Neutrophil (primary cell): Measurements from ENCODE around the gene ACOT4.

ENCODE experiments used
- H3K27ac ChIP-seq: fragments of 200-600 bp; sonication (generic); 2 replicates; pipeline ENCODE4 v1.5.1; 2016; ENCODE audit warnings: mild to moderate bottlenecking, moderate library complexity
- H3K27me3 ChIP-seq: fragments of 200-600 bp; sonication (generic); 2 replicates; pipeline ENCODE4 v1.6.0; 2016; ENCODE audit warnings: mild to moderate bottlenecking
- H3K36me3 ChIP-seq: fragments of 200-600 bp; sonication (generic); 2 replicates; pipeline ENCODE4 v1.5.1; 2017
- H3K4me1 ChIP-seq, 2 experiments: fragments of 200-600 bp in 1 of 2; sonication (generic) in 1 of 2; 1 replicate in 1 of 2; 2 replicates in 1 of 2; pipeline versions ENCODE4 v1.5.1 to v1.6.1; 2013 to 2016; ENCODE audit warnings: low read depth in 1 of 2, low read length in 1 of 2, mild to moderate bottlenecking in 1 of 2, moderate library complexity in 1 of 2; ENCODE audit not compliant: control insufficient read depth in 1 of 2, insufficient read depth in 1 of 2
- H3K4me3 ChIP-seq, 2 experiments: fragments of 200-600 bp in 1 of 2; sonication (generic) in 1 of 2; 1 replicate in 1 of 2; 2 replicates in 1 of 2; pipeline ENCODE4 v1.5.1; 2013 to 2016; ENCODE audit warnings: low read depth in 1 of 2, low read length in 1 of 2, mild to moderate bottlenecking in 1 of 2, moderate library complexity in 1 of 2
- H3K9me3 ChIP-seq: fragments of 200-600 bp; sonication (generic); 2 replicates; pipeline ENCODE4 v1.5.1; 2016
- TF ChIP-seq, protein P1 (sequence below): fragments of 200-600 bp; sonication (generic); IDR thresholded peaks from 2 replicates; pipeline ENCODE4 v1.5.1; 2016; ENCODE audit warnings: antibody characterized with exemption

The ACOT4 gene

DNA sequence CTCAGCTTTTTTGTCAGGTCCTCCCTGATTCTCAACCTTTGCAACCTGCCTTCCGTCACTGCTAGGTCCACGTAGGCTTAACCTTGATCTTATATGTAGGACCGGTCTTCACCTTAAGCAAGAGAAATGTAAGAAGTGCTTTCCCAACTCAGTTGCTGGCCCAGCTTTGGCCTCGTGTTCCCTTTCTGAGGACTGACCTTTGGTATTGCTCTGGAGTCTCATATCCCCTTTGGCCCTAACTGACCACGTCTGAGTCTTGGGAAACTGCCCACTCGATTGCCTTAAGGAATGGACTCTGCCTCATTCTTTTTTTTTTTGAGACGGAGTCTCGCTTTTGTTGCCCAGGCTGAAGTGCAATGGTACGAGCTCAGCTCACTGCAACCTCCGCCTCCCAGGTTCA, 28.6 kb downstream of the ACOT4 start:
- Histone ChIP-seq H3K4me1 (no peaks in the 10 kb centered on the region), H3K9me3 (no peaks in the 10 kb centered on the region), H3K27ac (no peak overlapping the region), H3K4me3 (no peak overlapping the region), H3K27me3 (no peaks in the 10 kb centered on the region), H3K36me3 (no peaks in the 10 kb centered on the region)
- TF ChIP-seq, protein P1, sequence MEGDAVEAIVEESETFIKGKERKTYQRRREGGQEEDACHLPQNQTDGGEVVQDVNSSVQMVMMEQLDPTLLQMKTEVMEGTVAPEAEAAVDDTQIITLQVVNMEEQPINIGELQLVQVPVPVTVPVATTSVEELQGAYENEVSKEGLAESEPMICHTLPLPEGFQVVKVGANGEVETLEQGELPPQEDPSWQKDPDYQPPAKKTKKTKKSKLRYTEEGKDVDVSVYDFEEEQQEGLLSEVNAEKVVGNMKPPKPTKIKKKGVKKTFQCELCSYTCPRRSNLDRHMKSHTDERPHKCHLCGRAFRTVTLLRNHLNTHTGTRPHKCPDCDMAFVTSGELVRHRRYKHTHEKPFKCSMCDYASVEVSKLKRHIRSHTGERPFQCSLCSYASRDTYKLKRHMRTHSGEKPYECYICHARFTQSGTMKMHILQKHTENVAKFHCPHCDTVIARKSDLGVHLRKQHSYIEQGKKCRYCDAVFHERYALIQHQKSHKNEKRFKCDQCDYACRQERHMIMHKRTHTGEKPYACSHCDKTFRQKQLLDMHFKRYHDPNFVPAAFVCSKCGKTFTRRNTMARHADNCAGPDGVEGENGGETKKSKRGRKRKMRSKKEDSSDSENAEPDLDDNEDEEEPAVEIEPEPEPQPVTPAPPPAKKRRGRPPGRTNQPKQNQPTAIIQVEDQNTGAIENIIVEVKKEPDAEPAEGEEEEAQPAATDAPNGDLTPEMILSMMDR, result no peak

DNA sequence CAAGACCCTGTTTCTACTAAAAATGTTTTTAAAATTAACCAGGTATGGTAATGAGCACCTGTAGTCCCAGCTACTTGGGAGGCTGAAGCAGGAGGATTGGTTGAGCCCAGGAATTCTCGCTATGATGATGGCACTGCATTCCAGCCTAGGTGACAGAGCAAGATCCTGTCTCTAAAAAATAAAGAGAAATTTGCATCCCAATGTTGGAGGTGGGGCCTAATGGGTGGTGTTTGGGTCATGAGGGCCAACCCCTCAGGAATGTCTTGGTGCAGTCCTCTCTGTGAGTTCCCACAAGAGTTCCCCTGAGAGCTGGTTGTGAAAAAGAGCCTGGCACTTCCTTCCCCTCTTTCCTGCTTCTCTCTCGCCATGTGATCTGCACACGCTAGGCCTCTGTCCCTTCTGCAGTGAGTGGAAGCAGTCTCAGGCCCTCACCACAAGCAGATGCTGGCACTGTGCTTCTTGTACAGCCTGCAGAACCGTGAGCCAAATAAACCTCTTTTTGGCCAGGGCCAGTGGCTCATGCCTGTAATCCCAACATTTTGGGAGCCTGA, 31.9 kb downstream of the ACOT4 start:
- H3K4me3 ChIP-seq, result no peak overlapping the region
- H3K27me3 ChIP-seq, result no peaks in the 10 kb centered on the region
- no peaks in the 10 kb centered on the region for H3K9me3 ChIP-seq
- no peaks in the 10 kb centered on the region for H3K36me3 ChIP-seq
- no peak overlapping the region for H3K27ac ChIP-seq
- TF ChIP-seq, protein P1, result no peak
- no peaks in the 10 kb centered on the region for H3K4me1 ChIP-seq

DNA sequence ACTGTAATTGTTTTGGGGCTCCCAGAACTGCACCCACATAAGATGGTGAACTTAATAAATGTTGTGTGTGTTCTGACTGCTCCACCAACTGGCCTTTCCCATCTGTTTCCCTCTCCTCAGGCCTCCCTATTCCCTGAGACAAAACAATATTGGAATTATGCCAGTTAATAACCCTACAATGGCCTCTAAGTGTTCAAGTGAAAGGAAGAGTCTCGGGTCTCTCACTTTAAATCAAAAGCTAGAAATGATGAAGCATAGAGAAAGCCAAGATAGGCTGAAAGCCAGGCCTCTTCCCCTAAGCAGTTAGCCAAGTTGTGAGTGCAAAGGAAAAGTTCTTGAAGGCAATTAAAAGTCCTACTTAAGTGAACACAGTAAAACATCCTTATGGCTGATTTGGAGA, 34.0 kb downstream of the ACOT4 start:
- no peaks in the 10 kb centered on the region for H3K9me3 ChIP-seq
- H3K27me3 ChIP-seq, result no peaks in the 10 kb centered on the region
- no peak overlapping the region for H3K27ac ChIP-seq
- TF ChIP-seq, protein P1, result no peak
- no peaks in the 10 kb centered on the region for H3K4me1 ChIP-seq
- no peaks in the 10 kb centered on the region for H3K36me3 ChIP-seq
- H3K4me3 ChIP-seq, result no peak overlapping the region

DNA sequence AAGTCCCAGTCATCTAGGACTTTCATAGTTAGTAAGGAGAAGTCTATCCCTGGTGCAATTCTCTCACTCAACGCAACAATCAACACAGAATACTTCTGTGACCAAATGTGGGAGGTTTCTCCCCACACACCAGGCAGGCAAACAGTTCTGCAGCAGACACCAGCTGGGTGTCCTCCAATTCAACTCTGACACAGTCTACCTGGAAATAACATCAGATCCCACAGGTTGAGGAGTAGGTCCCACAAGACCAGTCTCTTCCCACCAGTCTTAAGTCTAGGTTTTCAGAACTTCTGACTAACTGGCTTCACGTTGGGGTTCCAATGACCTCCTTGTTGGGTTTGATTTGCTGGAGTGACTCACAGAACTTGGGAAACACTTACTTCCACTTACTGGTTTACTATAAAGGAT, 35.5 kb downstream of the ACOT4 start:
- H3K9me3 ChIP-seq, result no peaks in the 10 kb centered on the region
- H3K4me3 ChIP-seq, result no peak overlapping the region
- no peaks in the 10 kb centered on the region for H3K4me1 ChIP-seq
- no peaks in the 10 kb centered on the region for H3K27me3 ChIP-seq
- no peak overlapping the region for H3K27ac ChIP-seq
- no peaks in the 10 kb centered on the region for H3K36me3 ChIP-seq
- TF ChIP-seq, protein P1, result no peak

DNA sequence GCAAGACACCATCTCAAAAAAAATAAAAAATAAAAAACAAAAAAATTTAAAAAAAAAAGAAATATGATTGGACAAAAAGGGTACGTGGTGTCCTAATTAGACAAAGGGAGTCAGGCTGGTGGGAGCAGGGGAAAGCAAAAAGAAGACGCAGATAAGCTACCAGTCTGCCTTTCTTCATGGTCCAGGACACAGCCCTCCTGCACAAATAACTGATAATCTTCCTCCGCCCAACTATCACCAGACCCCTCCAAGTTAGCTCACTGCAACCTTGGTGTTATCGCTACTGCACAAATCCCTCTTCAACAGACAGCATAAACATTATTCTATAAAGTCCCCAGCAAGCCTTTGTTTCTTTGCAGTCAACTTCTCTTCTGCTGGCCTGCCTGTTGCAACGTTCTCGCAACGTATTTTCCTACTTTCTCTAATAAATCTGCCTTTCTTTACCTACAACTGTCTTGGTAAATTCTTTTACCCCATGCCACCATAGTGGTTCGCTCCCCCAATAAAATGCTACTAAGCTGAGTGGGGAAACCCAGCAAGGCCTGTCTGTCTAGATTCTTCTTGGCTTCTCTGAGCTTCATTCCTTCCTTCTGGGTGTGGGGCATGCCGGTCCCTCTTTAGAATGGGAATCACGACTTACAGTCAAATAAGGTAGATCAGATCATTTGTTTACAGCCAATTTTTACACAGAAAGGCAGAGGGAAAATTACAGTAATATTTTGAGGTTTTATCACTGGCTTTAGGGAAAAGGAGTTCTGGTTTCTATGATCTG, 38.5 kb downstream of the ACOT4 start:
- TF ChIP-seq, protein P1, result no peak
- no peak overlapping the region for H3K27ac ChIP-seq
- H3K9me3 ChIP-seq, result no peaks in the 10 kb centered on the region
- no peak overlapping the region for H3K4me3 ChIP-seq
- peaks cover 23% of the 10 kb centered on the region for H3K27me3 ChIP-seq
- no peaks in the 10 kb centered on the region for H3K36me3 ChIP-seq
- peaks cover 15 to 16% of the 10 kb centered on the region in 2 experiments for H3K4me1 ChIP-seq
